Measurements from ENCODE around the gene SIPA1L3.

The SIPA1L3 gene

DNA sequence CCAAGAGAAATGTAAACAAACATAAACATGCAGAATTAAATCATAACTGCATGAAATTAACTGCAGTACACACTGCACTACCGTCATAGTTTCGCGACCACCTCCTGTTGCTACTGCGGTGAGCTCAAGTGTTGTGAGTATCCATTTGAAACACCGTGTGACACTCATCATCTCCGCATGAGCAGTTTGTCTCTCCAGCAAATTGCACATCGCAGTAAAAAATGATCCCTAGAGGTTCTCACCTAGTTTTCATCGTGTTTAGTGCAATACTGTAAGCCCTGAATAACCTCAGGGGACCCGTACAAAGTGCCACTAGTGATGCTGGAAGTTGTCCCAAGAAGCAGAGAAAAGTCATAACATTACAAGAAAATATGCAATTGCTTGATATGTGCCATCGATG, 169.3 kb downstream of the SIPA1L3 start:
- no peak for DNase-seq

DNA sequence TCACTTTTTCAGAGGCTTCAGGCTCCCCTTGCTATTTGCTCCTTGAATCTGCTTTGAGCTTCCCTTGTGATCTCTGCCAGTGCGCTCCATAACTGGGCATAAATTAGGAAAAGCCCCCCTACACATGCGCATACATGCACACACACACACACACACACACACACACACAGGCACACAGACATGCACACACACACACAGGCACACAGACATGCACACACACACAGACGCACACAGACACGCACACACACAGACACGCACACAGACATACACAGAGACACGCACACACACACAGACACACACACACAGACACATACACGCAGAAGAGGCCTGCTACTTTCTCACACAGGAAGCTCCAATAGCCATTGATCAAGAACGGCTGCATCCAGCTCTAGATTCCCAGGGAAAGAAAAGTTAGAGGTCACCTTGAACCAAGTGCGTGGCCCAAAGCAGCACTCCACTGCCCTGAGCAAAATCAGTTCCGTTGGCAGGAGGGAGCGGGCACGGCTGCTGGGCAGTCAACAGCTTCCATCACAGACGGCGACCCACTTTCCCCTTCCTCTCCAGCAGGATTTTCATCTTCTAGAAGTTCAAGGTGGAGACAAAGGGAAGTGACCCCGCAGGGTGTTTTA, 171.4 kb downstream of the SIPA1L3 start:
- no peak for DNase-seq

DNA sequence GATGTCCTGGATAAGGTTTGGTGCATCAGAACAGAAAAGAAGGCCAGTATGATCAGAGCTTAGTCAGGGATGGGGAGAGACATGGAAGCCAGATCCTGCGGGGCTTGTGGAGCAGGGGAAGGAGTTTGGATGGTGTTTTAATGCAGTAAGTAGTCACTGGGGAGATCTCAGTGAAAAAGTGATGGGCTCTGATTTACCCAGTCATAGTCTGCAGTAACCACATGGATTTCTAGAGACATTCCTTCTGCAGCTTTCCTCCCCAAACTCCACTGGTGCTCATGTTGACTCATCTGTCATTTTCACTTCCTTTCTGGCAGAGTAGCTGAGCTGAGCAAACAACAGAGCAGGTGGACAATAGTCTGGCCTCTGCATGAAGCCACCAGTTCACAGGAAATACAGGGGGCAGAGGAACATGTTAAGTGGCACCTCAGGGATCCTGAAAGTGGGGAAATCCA, 172.9 kb downstream of the SIPA1L3 start:
- peak; percentile 26 to 35 for DNase-seq

DNA sequence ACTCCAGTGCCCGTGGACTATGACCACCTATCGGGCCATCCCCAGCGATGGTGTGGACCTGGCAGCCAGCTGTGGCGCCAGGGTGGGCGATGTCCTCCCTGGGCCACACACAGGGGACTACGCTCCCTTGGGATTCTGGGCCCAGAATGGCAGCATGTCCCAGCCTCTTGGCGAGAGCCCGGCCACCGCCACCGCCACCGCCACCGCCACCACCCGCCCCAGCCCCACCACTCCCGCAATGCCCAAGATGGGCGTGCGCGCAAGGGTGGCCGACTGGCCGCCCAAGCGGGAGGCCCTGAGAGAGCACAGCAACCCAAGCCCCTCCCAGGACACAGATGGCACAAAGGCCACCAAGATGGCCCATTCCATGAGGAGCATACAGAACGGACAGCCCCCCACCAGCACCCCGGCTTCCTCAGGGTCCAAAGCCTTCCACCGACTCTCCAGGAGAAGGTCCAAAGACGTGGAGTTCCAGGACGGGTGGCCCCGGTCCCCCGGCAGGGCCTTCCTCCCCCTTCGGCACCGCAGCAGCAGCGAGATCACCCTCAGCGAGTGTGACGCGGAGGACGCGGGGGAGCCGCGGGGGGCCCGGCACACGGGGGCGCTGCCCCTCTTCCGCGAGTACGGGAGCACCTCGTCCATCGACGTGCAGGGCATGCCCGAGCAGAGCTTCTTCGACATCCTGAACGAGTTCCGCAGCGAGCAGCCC, 174.7 kb downstream of the SIPA1L3 start:
- DNase-seq = no peak

DNA sequence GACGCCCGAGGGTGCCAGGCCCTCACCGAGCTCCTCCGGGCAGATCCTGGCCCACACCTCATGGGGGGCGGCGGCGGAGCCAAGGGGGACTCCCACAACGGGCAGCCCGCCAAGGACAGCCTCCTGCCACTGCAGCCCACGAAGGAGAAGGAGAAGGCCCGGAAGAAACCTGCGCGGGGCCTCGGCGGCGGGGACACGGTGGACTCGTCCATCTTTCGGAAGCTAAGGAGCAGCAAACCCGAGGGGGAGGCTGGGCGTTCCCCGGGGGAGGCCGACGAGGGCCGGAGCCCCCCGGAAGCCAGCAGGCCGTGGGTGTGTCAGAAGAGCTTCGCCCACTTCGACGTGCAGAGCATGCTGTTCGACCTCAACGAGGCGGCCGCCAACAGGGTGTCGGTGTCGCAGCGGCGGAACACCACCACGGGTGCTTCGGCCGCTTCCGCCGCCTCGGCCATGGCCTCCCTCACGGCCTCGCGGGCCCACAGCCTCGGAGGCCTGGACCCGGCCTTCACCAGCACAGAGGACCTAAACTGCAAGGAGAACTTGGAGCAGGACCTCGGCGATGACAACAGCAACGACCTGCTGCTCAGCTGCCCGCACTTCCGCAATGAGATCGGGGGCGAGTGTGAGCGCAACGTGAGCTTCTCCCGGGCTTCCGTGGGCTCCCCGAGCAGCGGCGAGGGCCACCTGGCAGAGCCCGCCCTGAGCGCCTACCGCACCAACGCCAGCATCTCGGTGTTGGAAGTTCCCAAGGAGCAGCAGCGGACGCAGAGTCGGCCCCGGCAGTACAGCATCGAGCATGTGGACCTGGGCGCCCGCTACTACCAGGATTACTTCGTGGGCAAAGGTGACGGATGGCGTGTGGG, 175.5 kb downstream of the SIPA1L3 start:
- DNase-seq = no peak

DNA sequence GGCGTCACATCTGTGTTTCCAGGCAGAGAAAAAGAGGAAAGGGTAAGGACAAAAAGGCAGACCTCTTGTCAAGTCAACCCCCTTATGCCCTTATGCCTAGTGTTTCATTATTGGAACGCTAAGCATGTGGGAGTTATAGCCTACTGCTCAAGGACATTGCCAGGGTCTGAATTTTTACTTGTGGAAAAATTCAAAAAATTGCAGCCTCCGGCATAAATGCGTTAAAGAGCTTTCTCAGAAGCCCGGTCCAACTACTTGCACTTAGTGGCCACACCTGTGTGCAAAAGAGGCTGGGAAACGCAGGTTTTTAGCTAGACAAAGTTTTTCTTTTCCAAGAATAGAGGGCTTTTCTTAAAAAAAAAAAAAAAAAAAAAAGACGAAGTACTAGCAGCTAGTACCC, 177.2 kb downstream of the SIPA1L3 start:
- DNase-seq = no peak

DNA sequence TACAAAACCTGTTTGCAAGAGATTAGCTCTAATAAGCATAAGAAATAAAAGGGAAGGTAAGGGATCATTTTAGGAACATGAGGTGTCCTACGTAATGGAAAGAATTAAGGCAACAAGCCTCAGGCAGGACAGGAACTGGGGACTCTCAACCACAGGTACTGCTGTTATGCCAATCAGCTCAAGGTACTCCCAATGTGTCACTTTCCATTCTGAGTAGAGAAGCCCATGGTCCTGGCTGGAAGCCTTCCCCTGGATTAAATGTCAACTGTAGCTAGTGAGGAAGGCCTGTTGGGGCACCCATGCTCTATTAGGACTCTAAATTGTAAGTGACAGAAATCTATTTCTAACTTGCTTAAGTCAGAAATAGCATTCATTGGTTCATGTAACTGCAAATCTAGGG, 182.4 kb downstream of the SIPA1L3 start:
- DNase-seq = no peak

DNA sequence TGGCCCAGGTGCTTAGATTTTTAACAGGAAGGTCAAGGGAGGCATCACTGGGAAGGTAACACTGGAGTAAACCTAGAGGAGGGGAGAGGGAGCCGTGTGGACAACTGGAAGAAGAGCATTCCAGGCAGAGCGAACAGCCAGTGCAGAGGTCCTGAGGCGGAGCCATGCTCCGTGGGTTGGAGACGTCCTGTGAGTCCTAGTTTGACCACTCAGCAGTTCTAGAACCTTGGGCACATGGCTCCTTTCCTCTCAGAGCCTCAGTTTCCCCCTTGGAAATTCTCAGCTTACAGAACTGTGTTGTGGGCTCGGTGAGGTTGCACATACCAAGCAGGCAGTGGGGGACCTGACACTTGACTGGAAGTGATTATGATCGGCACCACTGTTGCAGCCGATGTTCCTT, 186.1 kb downstream of the SIPA1L3 start:
- DNase-seq = no peak

DNA sequence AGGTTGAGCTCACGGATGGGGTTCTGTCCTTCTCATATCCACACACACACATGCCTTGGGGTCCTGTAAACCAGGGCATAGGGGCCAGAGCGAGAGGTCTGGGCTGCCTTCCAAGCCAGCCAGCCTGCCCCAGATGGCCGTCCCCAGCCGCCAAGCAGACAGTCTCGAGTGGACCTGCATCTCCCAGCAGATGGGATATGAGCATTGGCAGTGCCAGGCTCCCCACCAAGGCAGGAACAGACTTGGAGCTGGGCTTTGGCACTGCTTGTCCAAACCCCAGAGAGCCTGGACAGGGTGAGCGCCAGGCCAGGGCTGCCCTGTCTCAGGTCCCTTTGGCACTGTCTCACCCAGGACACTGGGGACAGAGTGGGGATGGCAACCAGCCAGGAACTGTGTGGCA, 186.6 kb downstream of the SIPA1L3 start:
- DNase-seq = no peak

DNA sequence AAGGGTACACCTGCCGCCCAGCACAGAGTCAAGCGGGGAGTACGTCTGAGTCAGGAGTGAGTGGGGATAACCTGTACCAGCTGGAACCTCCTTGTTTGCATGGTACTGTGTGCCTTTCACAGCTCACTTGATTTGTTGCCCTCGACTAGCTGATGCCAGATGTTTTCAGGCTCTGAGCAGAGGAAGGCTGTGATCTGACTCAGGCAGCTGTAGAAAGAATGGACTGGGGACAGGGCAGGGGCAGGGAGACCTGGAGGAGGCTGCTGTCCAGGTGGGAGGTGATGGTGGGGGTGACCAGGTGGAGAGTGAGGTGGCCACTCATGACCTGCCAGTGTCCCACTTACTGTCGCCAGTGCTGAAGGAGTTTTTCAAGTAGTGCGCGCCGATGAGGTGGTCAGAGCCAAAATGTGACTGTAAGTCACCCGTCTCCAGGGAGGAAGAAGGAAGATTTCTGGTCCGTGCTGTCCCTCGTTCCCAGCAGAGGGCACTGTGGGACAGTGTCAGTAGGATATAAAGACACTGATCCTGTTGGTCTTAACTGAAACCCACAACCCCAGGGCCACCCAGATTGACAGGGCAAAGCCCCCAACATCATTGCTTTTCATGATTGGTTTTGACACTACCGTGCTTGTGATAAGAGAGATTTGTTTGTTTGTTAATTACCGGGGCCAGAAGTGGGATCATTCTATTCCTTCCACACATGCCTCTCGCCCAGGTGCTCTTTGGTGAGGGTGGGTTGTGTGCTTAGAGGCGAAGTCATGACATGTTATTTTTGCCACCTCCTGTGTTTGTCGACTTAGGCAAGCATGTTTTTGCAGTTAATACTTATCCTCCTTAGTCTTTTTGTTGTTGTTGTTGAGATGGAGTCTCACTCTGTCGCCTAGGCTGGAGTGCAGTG, 188.7 kb downstream of the SIPA1L3 start:
- DNase-seq = peak; percentile 56 to 80

DNA sequence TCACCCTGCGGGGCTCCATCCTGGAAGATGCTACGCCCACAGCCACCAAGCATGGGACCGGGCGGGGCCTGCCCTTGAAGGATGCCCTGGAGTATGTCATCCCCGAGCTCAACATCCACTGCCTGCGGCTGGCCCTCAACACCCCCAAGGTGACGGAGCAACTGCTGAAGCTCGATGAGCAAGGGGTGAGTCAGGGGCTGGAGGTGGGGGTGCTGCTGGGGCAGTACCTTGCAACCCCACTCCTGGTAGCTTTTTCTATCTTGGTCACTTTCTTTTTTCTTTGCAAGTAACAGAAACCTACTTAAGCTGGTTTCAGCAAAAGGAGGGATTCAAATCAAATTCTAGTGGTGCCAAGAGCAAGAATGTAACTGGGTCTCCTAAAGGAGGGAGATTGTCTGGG, 193.0 kb downstream of the SIPA1L3 start:
- DNase-seq = no peak

DNA sequence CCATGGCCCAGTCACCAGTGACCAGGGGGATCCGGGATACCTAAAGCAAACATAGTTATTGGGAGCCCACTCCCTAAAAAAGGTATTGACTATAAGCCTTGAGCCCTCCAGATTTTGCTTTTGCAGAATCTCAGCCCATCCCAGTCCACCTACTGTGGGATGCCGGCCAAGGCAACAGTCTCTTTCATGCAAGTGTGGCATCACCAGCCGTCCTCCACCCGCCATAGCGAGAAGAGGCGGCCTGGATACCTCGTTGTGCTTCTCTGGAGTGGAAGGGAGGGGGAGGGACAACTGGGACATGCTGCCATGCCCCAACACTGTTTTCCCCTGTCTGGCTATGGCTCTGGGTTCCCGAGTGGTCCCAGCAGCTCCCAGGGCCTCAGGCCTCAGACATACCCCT, 193.6 kb downstream of the SIPA1L3 start:
- no peak for DNase-seq

DNA sequence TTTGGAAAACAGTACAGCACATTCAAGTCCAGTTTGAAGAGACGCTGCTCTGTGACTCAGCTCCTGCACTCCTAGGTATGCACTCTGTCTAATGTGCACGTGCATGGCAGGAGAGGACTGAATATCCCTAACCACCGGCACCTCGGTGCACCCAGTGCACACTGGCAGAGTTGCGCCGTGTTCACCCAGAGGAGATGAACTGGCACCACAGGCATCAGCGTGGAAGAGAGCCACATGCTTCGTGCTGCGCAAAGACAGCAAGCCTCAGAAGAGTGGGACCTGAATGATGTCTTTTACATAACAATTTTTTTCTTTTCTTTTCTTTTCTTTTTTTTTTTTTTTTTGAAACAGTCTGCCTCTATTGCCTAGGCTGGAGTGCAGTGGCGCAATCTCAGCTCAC, 194.7 kb downstream of the SIPA1L3 start:
- DNase-seq = no peak

DNA sequence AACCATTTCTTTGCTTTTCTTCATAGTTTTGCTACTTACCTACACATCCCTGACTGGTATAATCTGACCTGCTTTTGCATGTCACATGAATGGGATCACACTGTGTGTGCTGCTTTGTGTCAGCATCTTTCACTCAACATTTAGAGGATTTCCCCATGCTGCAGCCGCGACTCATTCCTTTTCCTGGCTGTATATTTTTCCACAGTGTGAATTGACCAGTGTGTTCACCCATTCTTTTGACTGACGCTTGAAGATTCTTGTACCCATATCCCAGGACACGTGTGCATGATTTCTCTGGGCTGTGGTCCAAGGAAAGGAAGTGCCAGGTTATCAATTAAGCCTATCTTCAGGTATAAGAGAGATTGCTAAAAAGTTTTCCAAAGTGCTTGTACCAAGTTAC, 198.6 kb downstream of the SIPA1L3 start:
- DNase-seq = no peak

DNA sequence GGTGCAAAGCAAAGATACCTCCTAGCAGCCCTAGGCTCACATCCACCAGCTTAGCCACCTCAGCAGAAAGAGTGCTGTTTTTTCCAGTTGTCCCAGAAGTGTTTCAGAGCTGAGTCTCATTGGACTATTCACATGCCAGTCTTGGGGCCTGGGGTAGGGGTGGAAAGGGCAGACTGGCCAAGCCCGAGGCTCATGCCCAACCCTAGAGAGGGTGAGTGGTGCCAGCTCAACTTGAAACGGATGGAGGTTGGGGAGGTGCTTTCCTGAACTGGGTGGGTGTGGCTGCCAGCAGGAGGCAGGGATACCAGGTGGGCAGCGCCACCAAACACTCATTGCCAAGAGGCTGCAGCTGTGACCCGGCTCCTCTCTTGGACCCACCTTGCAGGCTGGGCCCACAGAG, 200.1 kb downstream of the SIPA1L3 start:
- no peak for DNase-seq

DNA sequence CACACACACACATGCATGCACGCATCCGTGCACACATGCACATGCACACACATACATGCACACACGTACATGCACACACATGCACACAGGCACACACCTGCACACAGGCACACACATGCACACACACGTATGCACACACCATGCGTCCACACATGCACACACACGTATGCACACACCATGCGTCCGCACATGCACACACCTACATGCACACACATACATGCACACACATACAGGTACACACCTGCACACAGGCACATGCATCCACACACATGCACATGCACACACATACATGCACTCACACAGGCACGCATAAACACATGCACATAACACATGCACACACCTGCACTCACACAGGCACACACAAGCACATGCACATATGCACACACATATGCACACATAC, 204.9 kb downstream of the SIPA1L3 start:
- DNase-seq = no peak

DNA sequence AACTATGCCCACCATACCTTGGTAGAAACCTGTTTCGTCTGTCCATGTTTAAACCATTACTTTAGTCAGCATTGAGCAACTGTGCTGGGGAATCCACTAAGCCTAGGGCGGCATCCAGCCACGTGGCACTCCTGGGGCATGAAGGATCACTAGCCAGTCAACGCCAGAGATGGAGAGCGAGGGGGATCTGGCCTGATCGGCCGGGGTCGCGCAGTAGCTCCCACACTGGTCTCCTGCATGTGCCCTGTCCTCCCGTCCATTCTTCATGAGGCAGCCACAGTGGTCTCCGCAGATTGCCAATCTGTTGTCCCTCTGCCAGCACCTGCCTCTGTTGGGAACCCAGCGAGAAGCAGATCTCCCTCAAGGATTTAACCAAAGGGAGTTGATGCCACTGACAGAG, 207.6 kb downstream of the SIPA1L3 start:
- no peak for DNase-seq

DNA sequence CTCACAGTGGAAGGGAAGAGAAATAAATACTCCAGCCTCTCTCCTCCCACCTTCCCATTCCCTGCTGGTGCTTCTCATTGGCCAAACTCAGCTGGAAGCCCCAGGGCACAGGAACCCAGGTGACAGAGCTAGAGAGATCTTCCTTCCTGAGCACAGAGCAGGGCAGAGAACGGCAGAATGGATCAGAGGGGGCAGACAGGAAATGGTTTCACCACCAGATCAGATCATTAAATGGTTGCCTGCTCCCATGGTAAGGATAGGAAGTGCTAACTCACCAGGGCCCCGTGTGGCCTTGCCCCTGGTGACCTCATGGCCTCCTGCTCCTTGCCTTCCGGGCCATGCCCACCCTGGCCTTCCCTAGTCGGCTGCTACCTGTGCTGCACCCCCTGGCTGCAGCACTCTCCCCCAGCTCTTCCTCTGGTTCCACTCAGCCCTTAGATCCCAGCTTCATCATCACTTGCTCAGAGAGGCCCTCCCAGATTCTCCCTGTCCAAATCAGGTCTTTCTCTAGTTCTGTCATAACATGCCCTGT, 208.3 kb downstream of the SIPA1L3 start:
- DNase-seq = no peak

DNA sequence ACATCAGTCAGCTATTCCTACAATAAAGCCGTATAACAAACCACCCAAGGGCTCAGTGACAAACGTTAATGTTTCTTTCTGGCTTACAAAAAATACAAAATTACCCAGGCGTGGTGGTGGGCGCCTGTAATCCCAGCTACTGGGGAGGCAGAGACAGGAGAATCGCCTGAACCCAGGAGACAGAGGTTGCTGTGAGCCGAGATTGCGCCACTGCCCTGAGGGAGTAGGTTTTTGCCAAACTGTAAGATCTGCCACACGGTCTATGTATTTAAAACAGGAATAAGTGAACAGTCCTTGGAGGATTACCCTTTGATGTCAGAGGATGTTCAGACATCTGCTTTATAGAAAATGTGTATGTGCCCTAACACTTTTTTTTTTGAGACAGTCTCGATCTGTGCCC, 211.2 kb downstream of the SIPA1L3 start:
- DNase-seq = no peak

DNA sequence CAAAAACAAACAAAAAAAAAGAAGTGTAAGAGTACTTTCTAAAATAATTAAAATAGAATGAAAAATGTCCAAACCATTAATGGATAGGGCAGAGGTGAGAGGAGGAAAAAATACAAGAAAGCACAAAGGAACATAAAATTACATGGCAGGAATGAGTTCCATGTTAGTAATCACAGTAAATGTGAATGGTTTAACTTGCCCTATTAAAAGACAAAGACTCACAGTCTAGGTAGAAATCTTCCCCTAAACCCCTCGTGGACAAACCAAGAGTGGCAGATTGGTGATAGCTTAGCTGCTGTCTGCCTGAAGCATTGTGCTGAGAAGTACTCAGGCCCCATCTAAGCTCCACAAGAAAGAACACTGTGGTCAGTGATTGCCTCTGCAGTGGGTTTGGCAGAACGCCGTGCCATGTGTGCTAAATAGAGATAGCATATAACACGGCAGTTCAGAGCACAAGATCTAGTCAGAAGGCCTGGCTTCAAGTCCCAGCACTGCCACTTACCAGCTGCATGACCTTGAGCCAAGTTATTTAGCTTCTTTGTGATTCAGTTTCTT, 213.5 kb downstream of the SIPA1L3 start:
- DNase-seq = no peak

DNA sequence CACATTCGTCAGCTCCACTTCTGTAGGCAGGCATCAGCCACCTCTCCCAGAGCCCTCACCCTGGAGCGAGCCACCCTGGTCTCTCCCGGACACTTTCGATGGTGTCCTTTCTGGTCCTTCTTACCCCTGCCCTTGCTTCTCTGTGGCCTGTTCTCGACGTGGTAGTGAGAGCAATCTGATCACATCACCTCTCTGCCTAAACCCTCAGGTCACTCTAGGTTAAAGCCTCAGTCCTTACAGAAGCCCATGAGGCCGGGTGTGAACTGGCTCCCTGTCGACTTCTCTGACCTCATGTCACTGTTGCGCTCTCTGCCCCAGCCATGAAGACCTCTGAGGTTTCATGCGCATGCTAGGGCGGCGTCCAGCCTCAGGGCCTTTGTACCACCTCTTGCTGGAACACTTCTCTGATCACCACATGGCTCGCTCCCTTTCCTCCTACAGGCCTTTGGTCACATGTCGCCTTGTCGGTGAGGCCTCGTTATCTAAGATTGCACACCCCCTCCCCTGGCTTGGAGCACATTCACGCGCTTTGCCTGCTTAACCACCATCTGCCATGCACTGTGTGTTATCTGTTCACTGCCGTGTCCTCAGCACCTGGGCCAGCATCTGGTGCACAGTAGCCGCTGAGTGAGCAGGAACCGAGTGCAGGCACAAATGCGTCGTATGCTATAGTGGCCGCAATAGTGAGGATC, 215.5 kb downstream of the SIPA1L3 start:
- DNase-seq = no peak

DNA sequence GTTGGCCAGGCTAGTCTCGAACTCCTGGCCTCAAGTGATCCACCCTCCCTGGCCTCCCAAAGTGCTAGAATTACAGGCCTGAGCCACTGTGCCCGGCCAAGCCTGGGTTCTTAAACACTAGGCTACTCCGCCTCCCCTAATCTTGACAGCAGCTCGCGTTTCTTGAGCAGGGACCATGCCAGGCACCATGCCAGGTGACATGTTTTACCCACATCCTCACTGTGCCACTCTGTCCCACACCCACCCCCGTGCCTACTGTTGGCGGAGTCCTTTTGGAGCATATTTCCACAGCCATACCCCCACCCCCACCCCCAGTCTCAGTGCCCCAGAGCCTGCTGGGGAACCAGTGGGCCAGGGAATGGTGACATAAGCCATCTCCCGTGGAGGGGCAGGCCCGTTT, 218.2 kb downstream of the SIPA1L3 start:
- DNase-seq = no peak

Data from inflammatory macrophage treated with lipopolysaccharide for 1 hour (primary cell).